HG03060 (cell line): ENCODE results near the gene TIFAB.

Source experiments
- ATAC-seq: cut with Tn5 transposase; IDR thresholded peaks from one replicate; pipeline ENCODE4 v1.9.1; 2021; ENCODE audit warnings: low read depth, moderate number of reproducible peaks; ENCODE audit not compliant: unreplicated experiment

TIFAB gene

GRCh38 chr5:135482381-135482933, 30.3 kb upstream of the TIFAB start:
- no peak for ATAC-seq

DNA sequence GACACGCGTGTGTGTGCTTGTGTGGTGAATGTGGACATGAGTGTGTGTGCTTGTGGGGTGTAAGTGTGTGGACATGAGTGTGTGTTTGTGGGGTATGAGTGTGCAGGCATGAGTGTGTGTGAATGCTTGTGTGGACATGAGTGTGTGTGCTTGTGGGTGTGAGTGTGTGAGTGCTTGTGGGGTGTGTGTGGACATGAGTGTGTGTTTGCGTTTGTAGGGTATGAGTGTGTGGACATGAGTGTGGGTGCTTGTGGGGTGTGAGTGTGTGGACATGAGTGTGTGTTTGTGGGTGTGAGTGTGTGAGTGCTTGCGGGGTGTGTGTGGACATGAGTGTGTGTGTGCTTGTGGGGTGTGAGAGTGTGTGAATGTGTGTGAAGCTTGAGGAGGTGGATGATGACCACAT, 29.8 kb upstream of the TIFAB start:
- ATAC-seq, result no peak

GRCh38 chr5:135481387-135481786, 29.2 kb upstream of the TIFAB start:
- no peak for ATAC-seq

GRCh38 chr5:135480511-135480910, 28.4 kb upstream of the TIFAB start:
- ATAC-seq, result no peak

- ATAC-seq, result no peak
Observed at GRCh38 chr5:135478938-135479337, 26.8 kb upstream of the TIFAB start.

- no peak for ATAC-seq
Observed at GRCh38 chr5:135477613-135478066, 25.5 kb upstream of the TIFAB start.

DNA sequence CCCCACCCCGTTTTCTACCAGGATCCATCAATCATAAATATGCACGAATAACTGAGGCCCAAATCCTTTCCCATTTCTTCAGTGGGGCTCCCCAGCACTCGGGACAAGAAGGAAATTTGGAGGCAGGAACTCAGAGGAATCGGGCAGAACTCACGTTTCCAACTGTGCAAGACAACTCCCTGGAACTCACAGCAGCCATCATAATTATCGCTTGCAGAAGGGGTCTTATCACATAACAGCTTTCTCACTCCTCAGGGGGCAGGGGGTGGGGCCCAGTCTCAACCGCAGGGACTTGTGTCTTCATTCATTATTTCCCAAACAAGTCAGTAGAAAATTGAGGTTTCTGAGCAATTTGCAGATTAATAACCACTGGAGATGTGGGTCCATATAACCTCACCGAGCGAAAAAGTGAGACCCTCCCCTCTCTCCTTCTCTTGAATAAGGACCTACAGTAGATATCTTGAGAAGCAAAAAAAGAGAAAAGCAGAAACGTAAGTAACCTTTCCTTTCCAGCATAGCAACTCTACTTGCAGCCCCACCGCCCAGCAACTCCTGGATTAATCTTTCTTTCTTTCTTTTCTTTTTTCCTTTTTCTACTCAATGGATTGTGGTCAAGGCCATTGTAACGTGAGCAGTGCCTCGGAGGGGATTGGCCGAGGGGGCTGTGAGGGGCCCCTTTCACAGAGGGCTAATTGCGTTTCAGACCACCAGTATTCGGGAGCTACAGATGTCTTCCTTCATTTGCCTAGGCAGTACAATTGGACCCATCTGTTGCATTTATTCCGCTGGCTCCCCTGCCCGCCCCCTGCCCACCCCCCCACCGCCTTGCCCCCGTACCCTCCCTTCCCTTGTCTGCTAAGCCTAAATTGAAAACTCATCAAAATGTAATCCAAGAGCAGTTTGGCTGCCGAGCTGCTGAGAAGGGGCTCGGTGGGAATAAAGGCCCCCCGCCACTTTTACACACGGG, 24.7 kb upstream of the TIFAB start:
- ATAC-seq, result no peak

GRCh38 chr5:135473956-135474670, 22.0 kb upstream of the TIFAB start:
- ATAC-seq, result no peak

DNA sequence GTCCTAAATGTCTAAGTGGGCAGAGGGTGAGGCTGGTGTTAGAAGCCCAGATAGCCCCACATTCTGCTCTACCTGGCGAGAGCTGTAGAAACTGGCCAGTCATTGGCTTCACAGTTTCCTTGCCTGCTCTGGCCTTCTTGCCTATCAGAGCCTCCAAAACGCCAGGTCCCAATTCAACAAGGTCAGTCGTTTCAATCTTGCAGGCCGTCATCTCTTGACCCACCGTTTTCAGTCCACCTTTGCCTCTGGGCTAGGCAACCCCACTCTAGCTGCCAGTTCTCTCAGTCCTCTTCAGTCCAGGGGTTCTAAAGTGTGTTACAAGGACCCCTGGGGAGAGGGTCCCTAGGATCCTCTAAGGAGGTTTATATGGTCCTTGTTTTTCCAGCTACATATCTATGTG, 20.0 kb upstream of the TIFAB start:
- no peak for ATAC-seq

DNA sequence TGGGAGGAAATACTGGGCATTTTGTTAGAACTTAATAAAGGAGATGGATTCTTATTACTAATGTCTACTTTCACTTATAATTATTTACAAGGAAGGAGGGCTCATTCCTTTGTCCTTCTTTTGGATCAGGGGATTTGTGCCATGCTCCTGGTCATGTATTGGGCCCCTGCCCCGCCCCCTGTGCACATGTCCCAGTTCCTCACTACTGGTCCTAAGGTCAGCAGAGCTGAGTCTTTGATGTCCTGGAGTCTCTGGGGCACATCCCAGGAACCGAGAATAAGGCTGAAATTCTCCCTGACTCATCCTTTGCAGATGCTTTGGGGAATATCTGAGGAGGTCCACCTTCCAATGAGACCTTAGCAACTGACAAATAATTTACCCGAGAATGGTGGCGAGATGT, 19.6 kb upstream of the TIFAB start:
- ATAC-seq, result no peak

- no peak for ATAC-seq
Observed at GRCh38 chr5:135469911-135470310, 17.8 kb upstream of the TIFAB start.

GRCh38 chr5:135468541-135468940, 16.4 kb upstream of the TIFAB start:
- ATAC-seq, result no peak

DNA sequence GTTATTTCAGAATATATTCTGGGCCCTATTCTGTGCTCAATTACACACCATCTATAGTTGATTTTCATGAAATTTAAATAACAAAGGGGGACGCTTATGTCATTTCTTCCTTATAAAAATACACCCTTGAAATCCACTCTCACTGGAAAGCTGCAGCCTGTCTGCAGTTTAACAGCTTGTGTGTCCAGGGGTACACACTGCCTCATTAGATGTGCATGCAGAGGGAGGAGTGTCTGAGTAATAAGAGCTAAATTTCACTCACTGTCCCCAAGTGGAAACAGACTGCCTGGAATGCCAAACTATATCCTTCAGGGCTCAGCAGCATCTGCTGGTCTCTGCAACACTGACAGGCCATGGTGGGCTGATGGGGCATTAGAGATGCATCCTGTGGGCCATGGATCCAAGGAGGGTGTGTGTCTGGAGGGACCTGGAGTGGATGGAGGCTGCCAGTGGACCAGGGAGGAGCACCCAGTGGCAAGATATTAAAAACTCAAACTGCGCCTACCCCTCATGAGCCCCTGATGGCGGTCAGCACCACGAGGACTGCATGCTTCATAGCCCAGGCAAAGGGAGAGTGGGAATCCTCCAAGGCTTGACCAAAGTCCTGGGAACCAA, 15.8 kb upstream of the TIFAB start:
- ATAC-seq, result no peak

DNA sequence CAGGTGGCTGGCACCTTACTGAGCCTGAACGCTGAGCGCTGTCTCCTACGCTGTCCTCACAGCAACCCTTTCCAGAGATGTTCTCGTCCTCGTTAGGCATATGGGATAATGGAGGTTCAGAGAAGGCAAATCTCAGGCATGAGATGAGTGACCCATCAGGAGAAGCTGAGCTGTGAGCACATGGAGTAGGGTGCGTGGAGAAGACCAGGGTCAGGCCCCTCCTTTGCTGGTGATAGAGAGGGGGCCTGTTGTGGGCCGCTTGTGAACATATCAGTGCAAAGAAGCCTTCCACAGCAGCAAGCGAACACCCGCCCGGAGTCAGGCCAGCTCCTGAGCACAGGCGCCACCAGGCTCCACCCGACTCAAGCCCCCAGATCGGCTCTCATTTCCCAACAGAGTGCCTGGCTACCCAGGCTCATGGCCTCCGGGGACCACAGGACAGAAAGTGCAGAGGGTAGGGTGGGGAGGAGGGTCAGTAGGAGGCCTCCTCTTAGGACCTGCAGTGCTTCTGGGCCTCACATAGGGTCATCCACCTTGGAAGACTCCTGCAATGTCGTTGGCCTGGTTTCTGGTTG, 15.0 kb upstream of the TIFAB start:
- ATAC-seq, result no peak

DNA sequence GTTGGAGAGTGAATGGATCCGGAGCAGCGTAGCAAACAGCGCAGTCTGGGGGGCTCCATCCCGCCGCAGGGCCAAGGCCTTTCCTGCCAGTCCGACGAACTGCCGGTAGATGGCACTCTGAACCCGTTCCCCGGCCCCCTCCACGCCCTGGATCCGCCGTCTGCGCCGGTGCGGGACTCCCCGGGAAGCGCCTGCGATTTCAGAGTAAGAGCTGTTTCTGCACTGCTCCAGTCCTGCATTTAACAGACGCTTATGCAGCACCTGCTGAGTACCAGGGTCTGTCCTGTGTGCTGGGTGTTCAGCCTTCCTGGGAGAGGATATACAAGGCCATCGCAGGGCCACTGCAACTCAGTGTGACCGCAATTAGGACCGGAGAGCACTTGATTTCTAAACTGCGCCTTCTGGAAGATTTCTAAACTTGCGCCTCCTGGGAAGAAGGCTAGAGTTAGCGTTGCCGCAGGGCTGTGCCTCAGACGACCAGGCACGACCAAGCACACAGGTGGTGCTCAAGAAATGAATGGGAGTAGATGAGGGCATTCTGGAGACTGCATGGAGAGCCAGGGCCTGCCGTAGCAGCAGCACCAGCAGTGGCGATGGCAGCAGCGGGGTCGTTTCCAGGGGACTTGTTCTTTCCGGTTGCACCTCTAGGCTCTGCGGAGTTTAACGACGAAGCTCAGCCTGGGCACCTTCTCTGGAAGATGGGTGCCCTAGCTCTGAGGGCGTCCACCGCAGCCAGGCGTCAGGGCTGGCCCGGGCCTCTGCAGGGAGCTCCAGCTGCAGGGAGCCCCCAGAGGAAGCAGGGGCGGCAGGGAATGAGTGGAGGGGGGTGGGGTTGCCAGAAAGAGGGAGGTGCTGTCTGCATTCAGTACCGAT, 14.3 kb upstream of the TIFAB start:
- ATAC-seq, result no peak

GRCh38 chr5:135465391-135466122, 13.4 kb upstream of the TIFAB start:
- no peak for ATAC-seq

DNA sequence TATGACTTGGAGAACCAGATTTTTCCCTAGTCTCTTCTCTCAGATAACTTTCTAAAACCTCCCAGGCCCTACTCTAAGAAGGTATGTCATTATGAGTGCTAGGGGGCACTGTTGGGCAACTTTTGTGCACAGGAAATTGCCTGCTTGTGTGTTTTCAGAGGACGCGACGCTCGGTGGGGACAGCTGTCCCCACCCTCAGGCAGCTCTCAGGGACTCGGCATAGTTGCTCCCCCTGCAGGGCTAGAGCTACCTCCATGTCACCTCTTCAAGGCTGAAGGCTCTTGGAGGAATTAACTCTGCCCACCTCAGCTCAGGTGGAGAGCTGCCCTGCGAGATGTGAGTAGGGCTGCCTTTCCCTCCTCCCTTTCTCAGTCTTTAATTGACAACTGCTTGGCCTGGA, 10.2 kb upstream of the TIFAB start:
- peak; percentile 40 for ATAC-seq

GRCh38 chr5:135461481-135462151, 9.5 kb upstream of the TIFAB start:
- no peak for ATAC-seq
